SK-N-SH treated with all-trans-retinoic acid at 6 μM for 48 hours (cell line): ENCODE measurements around the gene LRCH4.

ENCODE experiments used
- ATAC-seq: fragments of 200-7000 bp; cut with Tn5 transposase; 3 replicates; pipeline ENCODE4 v1.9.1; 2020; ENCODE audit warnings: mild to moderate bottlenecking, moderate library complexity
- ARNTL ChIP-seq: fragments of 450-650 bp; formaldehyde crosslinking; IDR thresholded peaks from 2 replicates; pipeline ENCODE4 v1.5.0; 2020; ENCODE audit warnings: low read depth, mild to moderate bottlenecking, moderate library complexity, borderline replicate concordance
- CREB5 ChIP-seq: fragments of 250-450 bp; sonication (Bioruptor Pico); IDR thresholded peaks from 2 replicates; pipeline ENCODE4 v1.5.1; 2020; ENCODE audit warnings: low read depth, mild to moderate bottlenecking, moderate library complexity
- CSDC2 ChIP-seq: fragments of 250-450 bp; sonication (Bioruptor Pico); IDR thresholded peaks from 2 replicates; pipeline ENCODE4 v1.5.0; 2020; ENCODE audit warnings: mild to moderate bottlenecking, moderate library complexity
- CSRNP3 ChIP-seq: fragments of 250-450 bp; sonication (Bioruptor Pico); IDR thresholded peaks from 2 replicates; pipeline ENCODE4 v1.5.1; 2021; ENCODE audit warnings: mild to moderate bottlenecking, moderate library complexity
- ESRRG ChIP-seq: fragments of 250-450 bp; sonication (Bioruptor Pico); IDR thresholded peaks from 2 replicates; pipeline ENCODE4 v1.6.1; 2021; ENCODE audit warnings: mild to moderate bottlenecking
- GLIS3 ChIP-seq: fragments of 250-450 bp; sonication (Bioruptor Pico); IDR thresholded peaks from 2 replicates; pipeline ENCODE4 v1.5.0; 2020; ENCODE audit warnings: mild to moderate bottlenecking, moderate library complexity
- ISL1 ChIP-seq: fragments of 250-450 bp; sonication (Bioruptor Pico); IDR thresholded peaks from 2 replicates; pipeline ENCODE4 v2.1.2; 2022; ENCODE audit warnings: mild to moderate bottlenecking, moderate library complexity
- OSR1 ChIP-seq: fragments of 250-450 bp; sonication (Bioruptor Pico); IDR thresholded peaks from 2 replicates; pipeline ENCODE4 v1.8.0; 2022; ENCODE audit warnings: moderate library complexity, mild to moderate bottlenecking, inconsistent platforms
- PATZ1 ChIP-seq: fragments of 250-450 bp; sonication (Bioruptor Pico); IDR thresholded peaks from 2 replicates; pipeline ENCODE4 v1.8.0; 2020; ENCODE audit warnings: mild to moderate bottlenecking, moderate library complexity, borderline replicate concordance
- POU6F1 ChIP-seq: fragments of 250-450 bp; sonication (Bioruptor Pico); IDR thresholded peaks from 2 replicates; pipeline ENCODE4 v1.8.0; 2021; ENCODE audit warnings: low read depth, mild to moderate bottlenecking, moderate library complexity, borderline replicate concordance
- RARB ChIP-seq: fragments of 250-450 bp; sonication (Bioruptor Pico); IDR thresholded peaks from 2 replicates; pipeline ENCODE4 v1.8.0; 2021; ENCODE audit warnings: mild to moderate bottlenecking, moderate library complexity
- TCF4 ChIP-seq: fragments of 250-450 bp; sonication (Bioruptor Pico); IDR thresholded peaks from 2 replicates; pipeline ENCODE4 v1.8.0; 2021; ENCODE audit warnings: mild to moderate bottlenecking, moderate library complexity, borderline replicate concordance
- TOX ChIP-seq: fragments of 250-450 bp; sonication (Bioruptor Pico); IDR thresholded peaks from 2 replicates; pipeline ENCODE4 v1.8.0; 2021; ENCODE audit warnings: mild to moderate bottlenecking, moderate library complexity, borderline replicate concordance
- ZC3H10 ChIP-seq: fragments of 250-450 bp; sonication (Bioruptor Pico); IDR thresholded peaks from 2 replicates; pipeline ENCODE4 v1.5.1; 2021; ENCODE audit warnings: mild to moderate bottlenecking, moderate library complexity
- ZFP3 ChIP-seq: fragments of 250-450 bp; sonication (Bioruptor Pico); IDR thresholded peaks from 2 replicates; pipeline ENCODE4 v1.5.0; 2020; ENCODE audit warnings: mild to moderate bottlenecking, moderate library complexity
- ZFP30 ChIP-seq: fragments of 450-650 bp; formaldehyde crosslinking; IDR thresholded peaks from 2 replicates; pipeline ENCODE4 v1.5.0; 2022; ENCODE audit warnings: mild to moderate bottlenecking, moderate library complexity
- ZNF565 ChIP-seq: fragments of 450-650 bp; formaldehyde crosslinking; conservative IDR thresholded peaks from 2 replicates; pipeline ENCODE4 v1.5.0; 2020; ENCODE audit warnings: low read depth, mild to moderate bottlenecking, moderate library complexity
- ZNF70 ChIP-seq: fragments of 450-650 bp; formaldehyde crosslinking; IDR thresholded peaks from 2 replicates; pipeline ENCODE4 v1.5.0; 2020; ENCODE audit warnings: mild to moderate bottlenecking, moderate library complexity
- ZNF8 ChIP-seq: fragments of 450-650 bp; formaldehyde crosslinking; IDR thresholded peaks from 2 replicates; pipeline ENCODE4 v1.5.0; 2020; ENCODE audit warnings: mild to moderate bottlenecking, moderate library complexity

LRCH4 gene

GRCh38 chr7:100563100-100563564, 22.8 kb downstream of the LRCH4 start:
- TF ChIP-seq ZFP3 (CRISPR knock-in tag) (no peak), ESRRG (CRISPR knock-in tag) (no peak), ISL1 (CRISPR knock-in tag) (no peak), CSRNP3 (CRISPR knock-in tag) (no peak), PATZ1 (CRISPR knock-in tag) (no peak), ZNF70 (no peak), ZC3H10 (CRISPR knock-in tag) (no peak), ZFP30 (CRISPR knock-in tag) (no peak), ZNF565 (CRISPR knock-in tag) (no peak), TOX (CRISPR knock-in tag) (no peak), ZNF8 (no peak)
- TF ChIP-seq, all 23 proteins: peak for 0
- ATAC-seq: no peak

GRCh38 chr7:100562195-100563099, 23.5 kb downstream of the LRCH4 start:
- TF ChIP-seq ZFP30 (CRISPR knock-in tag) (no peak), GLIS3 (CRISPR knock-in tag) (no peak)

GRCh38 chr7:100561491-100562194, 24.3 kb downstream of the LRCH4 start:
- no peak for TF ChIP-seq ZNF8
- ATAC-seq: no peak

More at GRCh38 chr7:100562195-100563099, 23.5 kb downstream of the LRCH4 start:
- ATAC-seq: no peak

GRCh38 chr7:100559127-100559526, 26.8 kb downstream of the LRCH4 start:
- no peak for TF ChIP-seq OSR1 (CRISPR knock-in tag)
- TF ChIP-seq RARB: no peak
- no peak for TF ChIP-seq CSDC2
- TF ChIP-seq ARNTL (CRISPR knock-in tag): no peak
- TF ChIP-seq TOX (CRISPR knock-in tag): no peak
- TF ChIP-seq CSRNP3 (CRISPR knock-in tag): no peak
- TF ChIP-seq POU6F1: no peak
- TF ChIP-seq ISL1 (CRISPR knock-in tag): no peak
- TF ChIP-seq ZFP3 (CRISPR knock-in tag): no peak
- no peak for TF ChIP-seq ZFP30 (CRISPR knock-in tag)
- TF ChIP-seq CREB5: no peak
- TF ChIP-seq ESRRG (CRISPR knock-in tag): no peak
- no peak for TF ChIP-seq TCF4 (CRISPR knock-in tag)
- TF ChIP-seq, all 23 proteins: peak for 0
- ATAC-seq: no peak
